Measurements from ENCODE around the gene DPH6.

- TF ChIP-seq CTCF (IDR thresholded peaks at IDR 0.05) (no peak), EP300 (IDR thresholded peaks at IDR 0.05) (no peak), POLR2AphosphoS5 (IDR thresholded peaks at IDR 0.05) (no peak), POLR2A (IDR thresholded peaks at IDR 0.05) (no peak)
Observed at GRCh38 chr15:35479423-35479822, 66.5 kb downstream of the DPH6 start.

All from suprapubic skin (tissue), 4 donors.